Stimulated activated naive CD8-positive, alpha-beta T cell treated with anti-CD3 and anti-CD28 coated beads, Interleukin-15, amount 100 ng/mL, for 72 hours (primary cell): Measurements from ENCODE around the gene ALDH3A2.

ENCODE experiments used
- ATAC-seq: fragments of 150-1000 bp; cut with Tn5 transposase; 2 replicates; pipeline ENCODE4 v1.10.0; 2021; ENCODE audit warnings: mild to moderate bottlenecking, moderate library complexity
- DNase-seq, 2 donors: peaks; one replicate each; pipeline ENCODE4 v3.0.0; 2021 to 2022
- H3K27ac Mint-ChIP-seq, 2 donors: one replicate each; pipeline ENCODE4 v1.8.0; 2022; ENCODE audit warnings: mild to moderate bottlenecking in 2 of 2, mixed read lengths in 2 of 2, moderate library complexity in 2 of 2
- H3K27me3 Mint-ChIP-seq: one replicate; pipeline ENCODE4 v1.8.0; 2022; ENCODE audit warnings: mixed read lengths
- H3K4me1 Mint-ChIP-seq: one replicate; pipeline ENCODE4 v1.8.0; 2022; ENCODE audit warnings: mild to moderate bottlenecking, mixed read lengths
- H3K4me3 Mint-ChIP-seq, 2 donors: one replicate each; pipeline ENCODE4 v1.8.0; 2022; ENCODE audit warnings: mild to moderate bottlenecking in 2 of 2, mixed read lengths in 2 of 2, moderate library complexity in 1 of 2
- H3K9me3 Mint-ChIP-seq, 2 donors: one replicate each; pipeline ENCODE4 v1.8.0; 2022; ENCODE audit warnings: mixed read lengths in 2 of 2

Gene ALDH3A2

DNA sequence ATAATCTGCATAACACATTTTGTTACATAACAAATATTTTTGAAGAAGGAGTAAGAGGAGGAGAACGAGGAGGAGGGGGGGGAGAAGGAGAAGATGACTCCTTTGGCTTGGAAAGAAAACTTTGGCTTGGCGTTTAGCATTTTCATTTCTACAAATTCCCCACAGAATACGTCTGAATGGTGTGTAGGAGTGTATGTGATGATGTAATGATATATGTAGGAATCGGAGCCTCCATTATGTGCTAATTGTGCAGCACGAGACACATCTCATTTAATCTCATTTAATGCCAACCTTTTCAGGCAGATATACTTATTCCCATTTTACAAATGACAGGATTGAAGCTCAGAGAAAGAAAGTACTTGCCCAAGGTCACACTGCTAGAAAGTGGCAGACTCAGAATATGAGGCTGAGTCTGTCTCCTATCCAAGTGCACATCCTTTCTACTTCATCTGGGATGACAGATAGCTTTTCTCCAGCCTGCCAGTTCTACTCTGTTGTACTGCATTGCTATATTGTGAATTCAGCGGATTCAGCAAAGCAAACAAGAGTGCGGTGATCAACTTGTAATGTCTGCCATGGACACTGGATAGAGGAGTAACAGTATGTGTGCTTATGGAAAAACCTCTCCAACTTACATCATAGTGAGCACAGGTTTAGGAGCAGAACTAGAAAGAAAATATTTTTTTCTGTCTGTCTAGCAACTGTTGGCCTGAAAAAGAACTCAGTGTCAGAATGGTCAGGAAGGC lies 78.3 kb downstream of the ALDH3A2 start:
- H3K27me3 Mint-ChIP-seq = no peaks in the 10 kb centered on the region
- no peaks in the 10 kb centered on the region for H3K9me3 Mint-ChIP-seq
- no peak for DNase-seq
- peaks cover 15% of the 10 kb centered on the region for H3K4me1 Mint-ChIP-seq
- ATAC-seq = no peak
- H3K4me3 Mint-ChIP-seq = no peak overlapping the region
- H3K27ac Mint-ChIP-seq = no peak overlapping the region
